H1 (cell line): ENCODE results near the gene FAM120B. TPM values are rescaled to one million over a fixed set of nuclear protein-coding genes. Genes with fewer than 3 reads are reported as not detected.

Experiments
- CTBP2 ChIP-seq: IDR thresholded peaks from 2 replicates; pipeline ENCODE4 v1.7.0; 2011; ENCODE audit warnings: borderline replicate concordance, mild to moderate bottlenecking, moderate library complexity, mixed read lengths, low read length; ENCODE audit not compliant: insufficient read depth, insufficient read length
- HDAC6 ChIP-seq: IDR thresholded peaks from one replicate; pipeline ENCODE4 v1.7.1; 2012; ENCODE audit warnings: low read depth, mild to moderate bottlenecking, inconsistent platforms, low read length, moderate library complexity
- KDM5A ChIP-seq: fragments of 200-600 bp; IDR thresholded peaks from 2 replicates; pipeline ENCODE4 v1.7.1; 2012; ENCODE audit warnings: mild to moderate bottlenecking, low read length, inconsistent platforms, mixed read lengths
- polyA plus RNA-seq, 7 experiments: library from polyadenylated mRNA; depleted of rRNA in 3 of 7; stranded (reverse) in 5 of 7; unstranded in 2 of 7; fragments of >200 nt in 5 of 7; fragments of 200-250 nt in 2 of 7; gene quantifications; 1 replicate in 5 of 7; 2 replicates in 1 of 7; 4 replicates in 1 of 7; pipeline versions ENCODE4 v1.2.1 to v1.2.3, GENCODE V29; 2011 to 2013; ENCODE audit warnings: missing spikeins in 2 of 7, mixed read lengths in 2 of 7
- total RNA-seq: library from RNA; stranded (reverse); fragmentation: NEBNext Ultra II Directional; extraction: Animal tissue kit (Norgen Biotek cat#: 25700); gene quantifications from 2 replicates; pipeline ENCODE4 v1.2.1, GENCODE V29; 2021

FAM120B gene
- total and polyA plus RNA-seq, 2 of the 8 experiments (the other 6 are each of a cell fraction or from before 2014, with no cell fraction given) = 5.1 to 12.5 TPM

DNA sequence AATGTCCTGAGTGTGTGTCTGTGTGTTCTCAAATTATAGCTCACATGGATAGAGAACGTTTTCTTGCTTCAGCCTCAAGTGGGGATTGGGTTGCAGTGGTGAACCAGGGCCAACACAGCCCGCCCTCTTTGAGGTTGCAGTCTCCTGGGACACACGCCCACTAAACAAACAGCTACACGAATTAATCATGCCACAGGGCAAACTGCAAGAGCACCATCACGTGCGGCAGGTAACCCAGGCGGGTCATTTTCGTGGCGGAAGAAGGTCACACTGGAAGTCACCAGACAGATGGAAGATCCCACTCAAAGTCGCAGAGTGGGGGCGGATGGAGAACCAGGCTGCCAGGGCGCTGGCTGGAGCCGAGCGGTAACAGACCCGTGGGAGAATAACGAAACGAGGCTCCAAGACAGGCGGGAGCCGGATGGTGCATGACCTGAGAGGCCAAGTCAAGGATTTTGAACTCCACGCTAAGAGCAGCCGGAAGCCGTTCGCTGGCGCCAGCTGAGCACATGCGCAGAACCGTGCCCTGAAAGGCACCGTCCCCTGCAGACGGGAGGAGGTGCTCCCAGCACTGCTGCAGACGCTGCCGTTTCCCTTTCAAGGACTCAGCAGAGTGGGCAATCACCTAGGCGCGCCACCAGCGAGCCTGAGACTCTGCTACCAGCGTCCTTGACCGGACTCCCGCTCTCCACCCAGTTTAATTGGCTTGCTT, 26.4 kb upstream of the FAM120B start (continued):
- TF ChIP-seq CTBP2 (no peak), HDAC6 (no peak), KDM5A (no peak)
- TF ChIP-seq, all 59 proteins: peak for 0
